GM21576 (cell line): ENCODE data around the gene RNLS.

Experiments
- ATAC-seq: cut with Tn5 transposase; IDR thresholded peaks from one replicate; pipeline ENCODE4 v1.9.1; 2021; ENCODE audit warnings: mild to moderate bottlenecking, moderate library complexity; ENCODE audit not compliant: unreplicated experiment

Gene RNLS

GRCh38 chr10:88270871-88271713 is 312.0 kb downstream of the RNLS start:
- peak; percentile 87 for ATAC-seq

- ATAC-seq: no peak
These were observed 312.9 kb downstream of the RNLS start for GRCh38 chr10:88270061-88270808.

- ATAC-seq: no peak
These were observed 320.4 kb downstream of the RNLS start for GRCh38 chr10:88262591-88263234.

- no peak for ATAC-seq
These were observed 322.0 kb downstream of the RNLS start for GRCh38 chr10:88261152-88261551.

GRCh38 chr10:88260329-88261051 is 322.6 kb downstream of the RNLS start:
- ATAC-seq: no peak

GRCh38 chr10:88259381-88259780 is 323.7 kb downstream of the RNLS start:
- no peak for ATAC-seq

- no peak for ATAC-seq
These were observed 326.2 kb downstream of the RNLS start for GRCh38 chr10:88256886-88257285.

- no peak for ATAC-seq
These were observed 327.0 kb downstream of the RNLS start for GRCh38 chr10:88256013-88256680.

GRCh38 chr10:88254091-88254490 is 329.0 kb downstream of the RNLS start:
- ATAC-seq: no peak

- no peak for ATAC-seq
These were observed 329.5 kb downstream of the RNLS start for GRCh38 chr10:88253622-88254021.

GRCh38 chr10:88253128-88253527 is 330.0 kb downstream of the RNLS start:
- ATAC-seq: no peak

- ATAC-seq: no peak
These were observed 333.7 kb downstream of the RNLS start for GRCh38 chr10:88249450-88249849.

GRCh38 chr10:88246675-88247074 is 336.4 kb downstream of the RNLS start:
- no peak for ATAC-seq

GRCh38 chr10:88245974-88246511 is 337.1 kb downstream of the RNLS start:
- no peak for ATAC-seq

- no peak for ATAC-seq
These were observed 338.1 kb downstream of the RNLS start for GRCh38 chr10:88244781-88245625.

- ATAC-seq: no peak
These were observed 339.0 kb downstream of the RNLS start for GRCh38 chr10:88243836-88244730.

- no peak for ATAC-seq
These were observed 339.8 kb downstream of the RNLS start for GRCh38 chr10:88243202-88243744.

GRCh38 chr10:88241501-88241900 is 341.6 kb downstream of the RNLS start:
- ATAC-seq: no peak
